ENCODE measurements around the gene ITGAV. TPM values are rescaled to one million over a fixed set of nuclear protein-coding genes. Genes with fewer than 3 reads are reported as not detected.

The ITGAV gene
- total RNA-seq, 1 experiment from 2014 or later: 26.9 TPM

DNA sequence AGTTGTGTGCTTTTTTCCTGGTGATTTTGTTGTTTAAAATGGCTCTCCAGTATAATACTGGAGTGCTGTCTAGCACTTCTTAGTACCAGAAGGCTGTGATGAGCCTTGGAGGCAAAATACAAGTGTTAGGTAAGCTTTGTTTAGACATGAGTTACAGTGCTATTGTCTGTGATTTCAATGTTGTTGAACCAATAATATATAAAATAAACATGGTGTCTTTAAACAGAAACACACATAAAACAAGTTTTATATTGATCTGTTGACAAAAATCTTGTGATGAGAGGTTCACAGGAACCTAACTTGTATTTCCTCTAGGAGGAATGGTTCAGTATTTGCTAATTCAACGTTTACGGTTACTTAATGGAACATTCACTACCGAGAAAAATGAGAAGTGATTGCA is 99.0 kb downstream of the ITGAV start:
- H3K4me1 ChIP-seq (ENCODE audit: insufficient read depth, low read length): no peaks in the 10 kb centered on the region
- no peak overlapping the region for H3K27ac ChIP-seq (ENCODE audit: insufficient read length, low read depth, low read length)
- Mint-ChIP-seq H3K9me3 (peaks cover 12% of the 10 kb centered on the region in 2 experiments; a peak in 4 of 5 replicates), H3K36me3 (ENCODE audit: insufficient read depth in 1 of 3, low read depth in 3 of 3) (peaks cover 3 to 8% (median 6%) of the 10 kb centered on the region in 3 experiments; a peak in 5 of 7 replicates), H3K27ac (no peak overlapping the region), H3K4me3 (no peak overlapping the region), H3K4me1 (peaks cover 9 to 13% of the 10 kb centered on the region in 2 experiments; a peak in 3 of 4 replicates), H3K27me3 (ENCODE audit: low read depth) (peaks cover 6% of the 10 kb centered on the region)
- no peak overlapping the region for H3K14ac ChIP-seq (ENCODE audit: insufficient read depth, low read length)
- no peak overlapping the region for H3K4me2 ChIP-seq (ENCODE audit: insufficient read depth, insufficient read length, low read length)
- no peak overlapping the region for H4K5ac ChIP-seq (ENCODE audit: insufficient read length, low read depth, low read length)
- no peaks in the 10 kb centered on the region for H4K20me1 ChIP-seq (ENCODE audit: control insufficient read depth, insufficient read depth, insufficient read length)
- H2AFZ ChIP-seq (ENCODE audit: low read length): no peak overlapping the region
- H2BK5ac ChIP-seq (ENCODE audit: insufficient read length, low read length): no peak overlapping the region
- no peak overlapping the region for H2BK20ac ChIP-seq (ENCODE audit: low read depth, low read length, poor library complexity, severe bottlenecking)
- no peaks in the 10 kb centered on the region for H3K27me3 ChIP-seq (ENCODE audit: insufficient read depth, low read length)
- TF ChIP-seq, protein P1, sequence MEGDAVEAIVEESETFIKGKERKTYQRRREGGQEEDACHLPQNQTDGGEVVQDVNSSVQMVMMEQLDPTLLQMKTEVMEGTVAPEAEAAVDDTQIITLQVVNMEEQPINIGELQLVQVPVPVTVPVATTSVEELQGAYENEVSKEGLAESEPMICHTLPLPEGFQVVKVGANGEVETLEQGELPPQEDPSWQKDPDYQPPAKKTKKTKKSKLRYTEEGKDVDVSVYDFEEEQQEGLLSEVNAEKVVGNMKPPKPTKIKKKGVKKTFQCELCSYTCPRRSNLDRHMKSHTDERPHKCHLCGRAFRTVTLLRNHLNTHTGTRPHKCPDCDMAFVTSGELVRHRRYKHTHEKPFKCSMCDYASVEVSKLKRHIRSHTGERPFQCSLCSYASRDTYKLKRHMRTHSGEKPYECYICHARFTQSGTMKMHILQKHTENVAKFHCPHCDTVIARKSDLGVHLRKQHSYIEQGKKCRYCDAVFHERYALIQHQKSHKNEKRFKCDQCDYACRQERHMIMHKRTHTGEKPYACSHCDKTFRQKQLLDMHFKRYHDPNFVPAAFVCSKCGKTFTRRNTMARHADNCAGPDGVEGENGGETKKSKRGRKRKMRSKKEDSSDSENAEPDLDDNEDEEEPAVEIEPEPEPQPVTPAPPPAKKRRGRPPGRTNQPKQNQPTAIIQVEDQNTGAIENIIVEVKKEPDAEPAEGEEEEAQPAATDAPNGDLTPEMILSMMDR (conservative IDR thresholded peaks at IDR 0.05): no peak
- no peaks in the 10 kb centered on the region for H3K23me2 ChIP-seq (ENCODE audit: insufficient read length, low read depth, low read length, poor library complexity, severe bottlenecking)
- H2AK5ac ChIP-seq (ENCODE audit: insufficient read length, low read length): no peak overlapping the region
- H3K79me2 ChIP-seq (ENCODE audit: insufficient read depth, low read length): no peaks in the 10 kb centered on the region
- H4K91ac ChIP-seq (ENCODE audit: insufficient read length, low read depth, low read length): no peak overlapping the region
- no peak for DNase-seq
- WGBS (ENCODE audit: extremely low coverage, insufficient read length, low lambda C conversion rate): no CpG with 5 or more reads among the region's 3 CpGs
- no peak overlapping the region for H3K56ac ChIP-seq (ENCODE audit: insufficient read length, low read depth, low read length)
- no peak overlapping the region for H2BK15ac ChIP-seq (ENCODE audit: low read depth, low read length)
- H2BK12ac ChIP-seq (ENCODE audit: insufficient read length, low read depth, low read length): no peak overlapping the region
- H3T11ph ChIP-seq (ENCODE audit: low read length): no peak overlapping the region
- H3K23ac ChIP-seq (ENCODE audit: insufficient read length, low read depth, low read length): no peak overlapping the region
- peaks cover 8% of the 10 kb centered on the region for H3K9me3 ChIP-seq (ENCODE audit: control insufficient read depth, low read depth, low read length)
- H3K18ac ChIP-seq (ENCODE audit: insufficient read length, low read depth, low read length): no peak overlapping the region
- H3K79me1 ChIP-seq (ENCODE audit: insufficient read depth, low read depth, low read length, poor library complexity, severe bottlenecking): no peaks in the 10 kb centered on the region
- H4K8ac ChIP-seq (replicated peaks; ENCODE audit: insufficient read length, low read depth, low read length): no peak overlapping the region
- no peak overlapping the region for H2BK120ac ChIP-seq (ENCODE audit: low read depth, low read length, poor library complexity, severe bottlenecking)
- H3K9ac ChIP-seq (ENCODE audit: extremely low read depth, insufficient read length, low read length): no peak overlapping the region
- no peak overlapping the region for H3K4ac ChIP-seq (ENCODE audit: low read depth, low read length)
